ENCODE data around the gene MTURN. TPM values are rescaled to one million over a fixed set of nuclear protein-coding genes. Genes with fewer than 3 reads are reported as not detected.

MTURN gene
- total and polyA plus RNA-seq, 10 of the 15 experiments (the other 5 are each of a cell fraction or from before 2014, with no cell fraction given): 0.52 to 5.0 (median 3.3) TPM

GRCh38 chr7:30135301-30136116, 723 bp downstream of the MTURN start (continued):
- TF ChIP-seq NRF1 (conservative IDR thresholded peaks at IDR 0.05; ENCODE audit: low read depth, low read length) (peak; percentile 43), PAX8 (IDR thresholded peaks at IDR 0.05) (no peak), IKZF1 (conservative IDR thresholded peaks at IDR 0.05) (peak; percentile 45), SUZ12 (IDR thresholded peaks at IDR 0.05; ENCODE audit: unreplicated experiment) (no peak), NR2F1 (conservative IDR thresholded peaks at IDR 0.05) (no peak), NKRF (conservative IDR thresholded peaks at IDR 0.05) (no peak), NR2C1 (IDR thresholded peaks at IDR 0.05) (no peak), FOXK2 (IDR thresholded peaks at IDR 0.05) (no peak), ZNF622 (IDR thresholded peaks at IDR 0.05) (no peak), ZBED1 (IDR thresholded peaks at IDR 0.05; ENCODE audit: borderline replicate concordance) (no peak), BMI1 (IDR thresholded peaks at IDR 0.05; ENCODE audit: borderline replicate concordance) (no peak), BRCA1 (IDR thresholded peaks at IDR 0.05; ENCODE audit: low read depth, low read length) (no peak), REST (IDR thresholded peaks at IDR 0.05; ENCODE audit: low read depth, low read length) (no peak), ZNF24 (IDR thresholded peaks at IDR 0.05) (no peak), CTCF (IDR thresholded peaks at IDR 0.05 in 2 of 3, conservative IDR thresholded peaks at IDR 0.05 in 1 of 3; ENCODE audit: control insufficient read depth in 2 of 3, extremely low read depth in 1 of 3, insufficient read depth in 1 of 3, low read depth in 3 of 3, low read length in 3 of 3) (no peak), EP300 (IDR thresholded peaks at IDR 0.05; ENCODE audit: borderline replicate concordance in 1 of 2, control insufficient read depth in 1 of 2, low read depth in 2 of 2, low read length in 2 of 2) (no peak), POU2F2 (IDR thresholded peaks at IDR 0.05; ENCODE audit: borderline replicate concordance, low read depth, low read length) (no peak), KLF5 (IDR thresholded peaks at IDR 0.05; ENCODE audit: partially characterized antibody) (no peak), RAD51 (IDR thresholded peaks at IDR 0.05) (no peak), CHD4 (IDR thresholded peaks at IDR 0.05) (no peak)

Data from GM12878 (cell line).